Measurements from ENCODE around the gene C1orf21.

C1orf21 gene

GRCh38 chr1:184637664-184638240 lies 250.9 kb downstream of the C1orf21 start:
- no peak for DNase-seq

GRCh38 chr1:184639205-184639604 lies 252.4 kb downstream of the C1orf21 start:
- DNase-seq, result no peak

GRCh38 chr1:184640505-184640904 lies 253.7 kb downstream of the C1orf21 start:
- DNase-seq, result no peak

GRCh38 chr1:184641894-184642293 lies 255.1 kb downstream of the C1orf21 start:
- DNase-seq, result no peak

GRCh38 chr1:184643661-184644060 lies 256.8 kb downstream of the C1orf21 start:
- no peak for DNase-seq

- no peak for DNase-seq
Measured at GRCh38 chr1:184644771-184645170, 257.9 kb downstream of the C1orf21 start.

GRCh38 chr1:184646178-184646701 lies 259.4 kb downstream of the C1orf21 start:
- DNase-seq, result no peak

- DNase-seq, result no peak
Measured at GRCh38 chr1:184646824-184647223, 260.0 kb downstream of the C1orf21 start.

GRCh38 chr1:184647471-184647870 lies 260.6 kb downstream of the C1orf21 start:
- no peak for DNase-seq

- no peak for DNase-seq
Measured at GRCh38 chr1:184648160-184648855, 261.5 kb downstream of the C1orf21 start.

GRCh38 chr1:184648856-184649201 lies 262.0 kb downstream of the C1orf21 start:
- no peak for DNase-seq

GRCh38 chr1:184649451-184649888 lies 262.6 kb downstream of the C1orf21 start:
- no peak for DNase-seq

- no peak for DNase-seq
Measured at GRCh38 chr1:184650177-184650866, 263.5 kb downstream of the C1orf21 start.

- DNase-seq, result no peak
Measured at GRCh38 chr1:184655185-184655584, 268.4 kb downstream of the C1orf21 start.

GRCh38 chr1:184656221-184656620 lies 269.4 kb downstream of the C1orf21 start:
- DNase-seq, result no peak

- DNase-seq, result no peak
Measured at GRCh38 chr1:184658055-184658454, 271.2 kb downstream of the C1orf21 start.

- DNase-seq, result no peak
Measured at GRCh38 chr1:184660462-184661191, 273.8 kb downstream of the C1orf21 start.

- no peak for DNase-seq
Measured at GRCh38 chr1:184661801-184662200, 275.0 kb downstream of the C1orf21 start.

GRCh38 chr1:184664042-184664660 lies 277.3 kb downstream of the C1orf21 start:
- DNase-seq, result peak; percentile 96

GRCh38 chr1:184664661-184665060 lies 277.8 kb downstream of the C1orf21 start:
- no peak for DNase-seq

- peak; percentile 36 for DNase-seq
Measured at GRCh38 chr1:184665360-184665759, 278.5 kb downstream of the C1orf21 start.

- no peak for DNase-seq
Measured at GRCh38 chr1:184669391-184669790, 282.6 kb downstream of the C1orf21 start.

All from retina (tissue), 1 donor.